HepG2 (cell line): ENCODE measurements around the gene TMEM61.

Source experiments
- EP300 ChIP-seq, 3 experiments: sonication (generic) in 1 of 3; formaldehyde crosslinking in 1 of 3; IDR thresholded peaks; 2 replicates each; pipeline versions ENCODE4 v1.5.1 to v1.6.1; 2011 to 2020; ENCODE audit warnings: low read depth in 2 of 3, low read length in 2 of 3, borderline replicate concordance in 1 of 3, improper control_type of control experiment in 1 of 3, mild to moderate bottlenecking in 1 of 3, missing genetic modification reagents in 1 of 3, moderate library complexity in 1 of 3
- SIN3A ChIP-seq: IDR thresholded peaks from 2 replicates; pipeline ENCODE4 v1.6.1; 2011; ENCODE audit warnings: low read depth, mild to moderate bottlenecking, control low read depth, low read length, borderline replicate concordance
- USF2 ChIP-seq, 2 experiments: sonication (generic) in 1 of 2; formaldehyde crosslinking in 1 of 2; IDR thresholded peaks; 2 replicates each; pipeline versions ENCODE4 v1.5.1 to v1.6.1; 2011 to 2020; ENCODE audit warnings: borderline replicate concordance in 1 of 2, low read depth in 1 of 2, low read length in 1 of 2, mild to moderate bottlenecking in 1 of 2, missing genetic modification reagents in 1 of 2, moderate library complexity in 1 of 2
- ZNF572 ChIP-seq: sonication (generic); formaldehyde crosslinking; IDR thresholded peaks from 2 replicates; pipeline ENCODE4 v1.5.1; 2020; ENCODE audit warnings: mild to moderate bottlenecking, missing genetic modification reagents
- TF ChIP-seq, protein P1 (sequence below): sonication (generic); formaldehyde crosslinking; conservative IDR thresholded peaks from 2 replicates; pipeline ENCODE4 v1.5.0; 2020; ENCODE audit warnings: missing genetic modification reagents
- TF ChIP-seq, protein P2 (sequence below): sonication (generic); formaldehyde crosslinking; IDR thresholded peaks from 2 replicates; pipeline ENCODE4 v1.4.0; 2020; ENCODE audit warnings: low read depth, missing genetic modification reagents

GRCh38 chr1:54998100-54998499 lies 17.7 kb downstream of the TMEM61 start:
- TF ChIP-seq, protein P1, sequence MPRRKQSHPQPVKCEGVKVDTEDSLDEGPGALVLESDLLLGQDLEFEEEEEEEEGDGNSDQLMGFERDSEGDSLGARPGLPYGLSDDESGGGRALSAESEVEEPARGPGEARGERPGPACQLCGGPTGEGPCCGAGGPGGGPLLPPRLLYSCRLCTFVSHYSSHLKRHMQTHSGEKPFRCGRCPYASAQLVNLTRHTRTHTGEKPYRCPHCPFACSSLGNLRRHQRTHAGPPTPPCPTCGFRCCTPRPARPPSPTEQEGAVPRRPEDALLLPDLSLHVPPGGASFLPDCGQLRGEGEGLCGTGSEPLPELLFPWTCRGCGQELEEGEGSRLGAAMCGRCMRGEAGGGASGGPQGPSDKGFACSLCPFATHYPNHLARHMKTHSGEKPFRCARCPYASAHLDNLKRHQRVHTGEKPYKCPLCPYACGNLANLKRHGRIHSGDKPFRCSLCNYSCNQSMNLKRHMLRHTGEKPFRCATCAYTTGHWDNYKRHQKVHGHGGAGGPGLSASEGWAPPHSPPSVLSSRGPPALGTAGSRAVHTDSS (CRISPR knock-in tag): no peak
- TF ChIP-seq EP300 (IDR thresholded peaks at IDR 0.05; ENCODE audit: low read depth in 2 of 2, low read length in 2 of 2) (no peak), EP300 (CRISPR knock-in tag; IDR thresholded peaks at IDR 0.05; ENCODE audit: borderline replicate concordance) (no peak), SIN3A (no peak), ZNF572 (CRISPR knock-in tag) (no peak), USF2 (IDR thresholded peaks at IDR 0.05; ENCODE audit: low read depth, low read length) (no peak), USF2 (CRISPR knock-in tag; IDR thresholded peaks at IDR 0.05; ENCODE audit: borderline replicate concordance) (no peak)
- TF ChIP-seq, protein P2, sequence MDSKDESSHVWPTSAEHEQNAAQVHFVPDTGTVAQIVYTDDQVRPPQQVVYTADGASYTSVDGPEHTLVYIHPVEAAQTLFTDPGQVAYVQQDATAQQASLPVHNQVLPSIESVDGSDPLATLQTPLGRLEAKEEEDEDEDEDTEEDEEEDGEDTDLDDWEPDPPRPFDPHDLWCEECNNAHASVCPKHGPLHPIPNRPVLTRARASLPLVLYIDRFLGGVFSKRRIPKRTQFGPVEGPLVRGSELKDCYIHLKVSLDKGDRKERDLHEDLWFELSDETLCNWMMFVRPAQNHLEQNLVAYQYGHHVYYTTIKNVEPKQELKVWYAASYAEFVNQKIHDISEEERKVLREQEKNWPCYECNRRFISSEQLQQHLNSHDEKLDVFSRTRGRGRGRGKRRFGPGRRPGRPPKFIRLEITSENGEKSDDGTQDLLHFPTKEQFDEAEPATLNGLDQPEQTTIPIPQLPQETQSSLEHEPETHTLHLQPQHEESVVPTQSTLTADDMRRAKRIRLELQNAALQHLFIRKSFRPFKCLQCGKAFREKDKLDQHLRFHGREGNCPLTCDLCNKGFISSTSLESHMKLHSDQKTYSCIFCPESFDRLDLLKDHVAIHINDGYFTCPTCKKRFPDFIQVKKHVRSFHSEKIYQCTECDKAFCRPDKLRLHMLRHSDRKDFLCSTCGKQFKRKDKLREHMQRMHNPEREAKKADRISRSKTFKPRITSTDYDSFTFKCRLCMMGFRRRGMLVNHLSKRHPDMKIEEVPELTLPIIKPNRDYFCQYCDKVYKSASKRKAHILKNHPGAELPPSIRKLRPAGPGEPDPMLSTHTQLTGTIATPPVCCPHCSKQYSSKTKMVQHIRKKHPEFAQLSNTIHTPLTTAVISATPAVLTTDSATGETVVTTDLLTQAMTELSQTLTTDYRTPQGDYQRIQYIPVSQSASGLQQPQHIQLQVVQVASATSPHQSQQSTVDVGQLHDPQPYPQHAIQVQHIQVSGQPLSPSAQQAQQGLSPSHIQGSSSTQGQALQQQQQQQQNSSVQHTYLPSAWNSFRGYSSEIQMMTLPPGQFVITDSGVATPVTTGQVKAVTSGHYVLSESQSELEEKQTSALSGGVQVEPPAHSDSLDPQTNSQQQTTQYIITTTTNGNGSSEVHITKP (CRISPR knock-in tag): no peak
